Epithelial cell of proximal tubule (primary cell): ENCODE measurements around the gene RPRD2. TPM values are rescaled to one million over a fixed set of nuclear protein-coding genes. Genes with fewer than 3 reads are reported as not detected.

Source experiments
- DNase-seq: peaks from one replicate; pipeline ENCODE4 v3.0.0-alpha.2; 2011; ENCODE audit warnings: low read depth
- H3K4me3 ChIP-seq: 2 replicates; pipeline ENCODE4 v1.5.1; 2011; ENCODE audit warnings: low read depth, mild to moderate bottlenecking, low read length
- total RNA-seq: library from RNA; depleted of rRNA; stranded (reverse); fragments of >200 nt; gene quantifications from 2 replicates; pipeline ENCODE4 v1.2.3, GENCODE V29; 2015
- TF ChIP-seq, protein P1 (sequence below): conservative IDR thresholded peaks from 2 replicates; pipeline ENCODE4 v1.5.1; 2012; ENCODE audit warnings: low read depth, mild to moderate bottlenecking, low read length

RPRD2 gene
- total RNA-seq, 1 donor from 2014 or later, result 8.6 TPM

DNA sequence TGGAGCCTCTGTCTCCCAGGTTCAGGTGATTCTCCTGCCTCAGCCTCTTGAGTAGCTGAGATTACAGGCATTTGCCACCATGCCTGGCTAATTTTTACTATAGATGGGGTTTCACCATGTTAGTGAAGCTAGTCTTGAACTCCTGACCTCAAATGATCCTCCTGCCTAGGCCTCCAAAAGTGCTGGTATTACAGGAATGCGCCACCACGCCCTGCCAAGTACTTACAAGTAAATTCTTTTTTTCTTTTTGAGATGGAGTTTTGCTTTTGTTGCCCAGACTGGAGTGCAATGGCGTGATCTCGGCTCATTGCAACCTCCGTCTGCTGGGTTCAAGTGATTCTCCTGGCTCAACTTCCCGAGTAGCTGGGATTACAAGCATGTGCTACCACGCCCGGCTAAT is 42.5 kb downstream of the RPRD2 start:
- no peak for DNase-seq
- TF ChIP-seq, protein P1, sequence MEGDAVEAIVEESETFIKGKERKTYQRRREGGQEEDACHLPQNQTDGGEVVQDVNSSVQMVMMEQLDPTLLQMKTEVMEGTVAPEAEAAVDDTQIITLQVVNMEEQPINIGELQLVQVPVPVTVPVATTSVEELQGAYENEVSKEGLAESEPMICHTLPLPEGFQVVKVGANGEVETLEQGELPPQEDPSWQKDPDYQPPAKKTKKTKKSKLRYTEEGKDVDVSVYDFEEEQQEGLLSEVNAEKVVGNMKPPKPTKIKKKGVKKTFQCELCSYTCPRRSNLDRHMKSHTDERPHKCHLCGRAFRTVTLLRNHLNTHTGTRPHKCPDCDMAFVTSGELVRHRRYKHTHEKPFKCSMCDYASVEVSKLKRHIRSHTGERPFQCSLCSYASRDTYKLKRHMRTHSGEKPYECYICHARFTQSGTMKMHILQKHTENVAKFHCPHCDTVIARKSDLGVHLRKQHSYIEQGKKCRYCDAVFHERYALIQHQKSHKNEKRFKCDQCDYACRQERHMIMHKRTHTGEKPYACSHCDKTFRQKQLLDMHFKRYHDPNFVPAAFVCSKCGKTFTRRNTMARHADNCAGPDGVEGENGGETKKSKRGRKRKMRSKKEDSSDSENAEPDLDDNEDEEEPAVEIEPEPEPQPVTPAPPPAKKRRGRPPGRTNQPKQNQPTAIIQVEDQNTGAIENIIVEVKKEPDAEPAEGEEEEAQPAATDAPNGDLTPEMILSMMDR, result no peak
- no peak overlapping the region for H3K4me3 ChIP-seq

DNA sequence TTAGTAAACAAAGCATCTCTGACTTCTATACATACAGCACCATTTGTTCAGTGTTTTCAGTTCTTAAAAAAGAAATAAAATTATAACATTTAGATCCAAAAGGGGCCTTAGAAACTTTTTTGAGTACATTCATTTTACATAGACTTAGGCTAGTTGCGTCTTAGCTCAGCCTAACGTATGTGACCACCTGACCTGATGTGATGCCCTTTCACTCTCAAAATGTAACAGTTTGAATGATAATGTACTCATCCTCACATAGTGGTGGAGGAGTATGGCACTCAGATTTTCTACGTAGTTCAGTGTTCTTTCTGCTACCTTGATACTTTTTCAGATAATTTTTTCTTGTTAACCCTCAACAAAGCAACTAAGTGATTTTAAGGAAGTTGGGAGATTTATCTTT is 43.4 kb downstream of the RPRD2 start:
- H3K4me3 ChIP-seq, result no peak overlapping the region
- DNase-seq, result no peak
- TF ChIP-seq, protein P1, result no peak

DNA sequence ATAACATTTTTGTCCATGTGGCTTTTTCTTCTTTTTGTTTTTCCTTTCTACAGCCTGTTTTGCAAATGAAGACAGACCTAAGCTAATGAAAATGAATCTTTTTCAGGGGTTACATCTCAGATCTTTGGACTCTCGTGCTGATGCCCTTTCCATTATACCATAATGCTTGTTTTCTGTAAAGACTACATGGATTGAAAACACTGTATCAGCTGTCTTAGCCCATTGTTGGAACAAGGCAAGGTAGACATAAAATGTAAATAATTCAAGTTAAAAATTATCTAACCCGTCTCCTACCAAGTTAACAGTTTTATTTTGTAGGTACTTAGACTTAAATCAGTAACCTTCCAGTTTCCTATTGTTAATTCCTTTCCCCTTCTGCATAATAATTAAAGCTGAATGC is 44.9 kb downstream of the RPRD2 start:
- no peak for DNase-seq
- TF ChIP-seq, protein P1, result no peak
- no peak overlapping the region for H3K4me3 ChIP-seq

DNA sequence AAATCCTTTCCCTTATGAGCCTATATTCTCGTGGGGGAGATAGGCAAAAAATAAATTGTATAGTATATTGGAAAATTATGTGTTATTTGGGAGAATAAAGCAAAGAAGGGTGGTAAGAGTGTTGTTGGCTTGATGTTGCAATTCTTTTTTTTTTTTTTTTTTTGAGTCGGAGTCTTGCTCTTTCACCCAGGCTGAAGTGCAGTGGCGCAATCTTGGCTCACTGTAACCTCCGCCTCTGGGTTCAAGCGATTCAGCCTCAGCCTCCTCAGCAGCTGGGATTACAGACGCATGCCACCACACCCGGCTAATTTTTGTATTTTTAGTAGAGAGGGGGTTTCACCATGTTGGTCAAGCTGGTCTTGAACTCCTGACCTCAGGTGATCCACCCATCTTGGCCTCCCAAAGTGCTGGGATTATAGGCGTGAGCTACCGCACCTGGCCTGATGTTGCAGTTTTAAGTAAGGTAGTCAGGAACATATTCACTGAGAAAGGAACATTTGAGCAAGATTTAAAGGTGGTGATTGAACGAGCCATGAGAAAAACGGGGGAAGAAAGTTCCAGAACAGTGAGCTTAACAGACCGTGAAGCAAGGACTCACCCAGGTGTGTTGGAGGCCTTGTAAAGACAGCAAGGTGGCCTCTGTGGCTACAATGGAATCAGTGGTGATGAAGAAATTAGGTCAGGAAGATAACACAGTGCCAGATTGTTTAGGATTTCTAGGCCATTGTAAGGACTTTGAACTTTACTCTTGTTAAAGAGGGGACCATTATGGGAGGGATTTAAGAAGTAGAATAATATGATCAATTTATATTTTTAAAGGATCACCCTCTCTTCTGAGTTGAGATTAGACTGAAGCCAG is 45.8 kb downstream of the RPRD2 start:
- DNase-seq, result no peak
- H3K4me3 ChIP-seq, result no peak overlapping the region
- TF ChIP-seq, protein P1, result no peak

DNA sequence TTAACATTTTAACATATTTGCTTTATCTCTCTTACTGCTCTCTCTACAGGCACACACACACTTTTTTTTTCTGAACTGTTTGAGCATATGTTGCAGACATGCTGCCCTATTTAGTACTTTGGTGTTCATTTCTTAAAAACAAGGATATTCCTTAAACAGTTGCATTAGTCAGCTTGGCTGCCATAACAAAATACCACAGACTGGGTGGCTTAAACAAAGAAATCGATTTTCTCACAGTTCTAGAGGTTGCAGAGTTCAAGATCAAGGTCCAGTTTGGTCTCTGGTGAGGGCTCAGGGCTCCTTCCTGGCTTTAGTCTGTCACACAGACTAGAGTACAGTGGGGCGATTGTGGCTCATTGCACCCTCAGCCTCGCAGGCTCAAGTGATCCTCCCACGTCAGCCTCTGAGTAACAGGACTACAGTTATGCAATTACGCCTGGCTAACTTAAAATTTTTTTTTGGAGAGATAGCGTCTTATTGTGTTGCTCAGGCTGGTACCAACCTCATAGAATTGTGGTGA is 46.7 kb downstream of the RPRD2 start:
- TF ChIP-seq, protein P1, result no peak
- DNase-seq, result peak; percentile 63
- no peak overlapping the region for H3K4me3 ChIP-seq

DNA sequence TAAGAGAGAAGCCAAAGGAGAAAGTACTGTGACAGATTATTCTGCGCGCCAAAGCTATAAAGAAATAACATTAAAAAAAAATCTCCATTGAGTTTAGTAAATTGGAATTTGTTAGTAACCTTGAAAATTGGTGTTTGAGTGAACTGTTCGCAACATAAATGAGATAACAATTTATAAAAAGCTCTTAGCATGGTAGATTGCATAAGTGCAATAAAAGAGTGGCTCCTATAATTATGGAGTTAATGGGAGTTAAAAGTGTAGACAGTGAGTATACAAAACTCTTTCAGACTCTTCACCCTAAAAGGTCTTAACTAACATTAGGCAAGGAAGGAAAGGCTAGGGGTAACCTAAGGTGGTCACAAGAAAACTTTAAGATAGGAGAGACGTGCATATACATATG is 50.6 kb downstream of the RPRD2 start:
- TF ChIP-seq, protein P1, result no peak
- DNase-seq, result no peak
- H3K4me3 ChIP-seq, result no peak overlapping the region

DNA sequence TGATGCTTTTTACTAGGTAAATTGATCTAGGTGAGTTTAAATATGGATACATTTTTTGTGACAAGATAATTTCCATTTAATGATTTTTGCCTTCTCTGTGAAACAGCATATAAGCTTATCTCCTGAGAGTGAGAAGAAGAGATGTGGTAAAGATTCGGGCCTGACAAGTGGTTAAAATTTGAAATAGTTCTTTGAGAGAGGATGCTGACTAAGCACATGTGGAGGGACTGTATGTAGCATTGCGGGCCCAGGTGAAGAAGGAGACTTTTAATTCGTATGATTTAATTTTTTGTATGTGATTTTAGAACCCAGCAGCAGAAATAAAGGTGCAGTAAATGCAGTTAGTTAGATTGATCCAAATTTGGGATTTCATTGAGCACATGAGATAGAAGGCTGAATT is 51.9 kb downstream of the RPRD2 start:
- H3K4me3 ChIP-seq, result no peak overlapping the region
- TF ChIP-seq, protein P1, result no peak
- no peak for DNase-seq
